ENCODE results near the gene PTPRR. TPM values are rescaled to one million over a fixed set of nuclear protein-coding genes. Genes with fewer than 3 reads are reported as not detected.

The PTPRR gene
- total and polyA plus RNA-seq, 4 donors, result 0.02 to 0.08 TPM; not detected in 2

DNA sequence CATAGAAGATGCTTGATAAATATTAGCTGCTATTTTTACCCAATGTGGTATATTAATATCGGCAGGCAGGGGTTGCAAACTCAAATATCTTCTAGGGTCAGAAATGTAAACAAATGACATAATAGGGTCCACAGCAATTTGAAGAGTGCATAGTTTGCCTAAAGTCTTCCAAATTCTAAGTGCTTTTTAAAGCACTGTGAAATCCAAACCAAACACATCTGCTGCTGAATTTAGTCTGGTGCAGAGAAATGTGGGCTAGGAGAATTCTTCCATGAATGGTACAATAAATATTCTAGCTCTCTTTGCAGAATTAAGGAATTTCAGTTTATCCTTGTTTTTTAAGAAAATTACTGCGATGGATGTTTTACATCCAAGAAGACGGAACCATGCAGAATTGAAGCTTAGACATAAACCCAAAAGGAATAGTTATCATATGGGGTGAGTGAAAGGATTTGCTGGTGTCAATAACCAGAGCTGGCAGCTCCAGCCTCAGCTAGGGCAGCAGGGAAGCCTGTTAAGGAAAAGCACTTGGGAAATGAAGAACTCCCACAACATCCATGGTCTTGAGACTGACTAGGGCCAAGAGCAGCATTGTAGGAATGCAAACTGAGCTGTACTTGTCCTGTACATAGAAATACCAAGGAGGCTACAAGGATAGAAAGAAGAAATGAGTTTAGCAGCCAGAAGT is 65.5 kb downstream of the PTPRR start:
- Histone ChIP-seq H3K36me3 (ENCODE audit: control insufficient read depth in 4 of 4, insufficient read depth in 3 of 4, low read depth in 1 of 4, low read length in 3 of 4) (no peaks in the 10 kb centered on the region), H3K9me3 (ENCODE audit: control insufficient read depth in 4 of 4, low read length in 3 of 4) (no peaks in the 10 kb centered on the region), H3K9ac (ENCODE audit: low read depth in 1 of 2, low read length in 2 of 2) (no peak overlapping the region), H3K4me1 (ENCODE audit: control insufficient read depth in 4 of 4, insufficient read depth in 4 of 4, low read length in 3 of 4) (peaks cover 4 to 16% (median 7%) of the 10 kb centered on the region in 4 donors), H3K4me3 (ENCODE audit: low read depth in 1 of 3, low read length in 3 of 3) (no peak overlapping the region), H3K27me3 (ENCODE audit: control insufficient read depth in 4 of 4, insufficient read depth in 4 of 4, low read length in 3 of 4) (no peaks in the 10 kb centered on the region), H3K27ac (ENCODE audit: low read depth in 1 of 2, low read length in 2 of 2) (no peak overlapping the region)
- no peak for TF ChIP-seq RXRA (IDR thresholded peaks at IDR 0.05)
- no peak for TF ChIP-seq FOXA2 (IDR thresholded peaks at IDR 0.05)
- TF ChIP-seq, protein P1, sequence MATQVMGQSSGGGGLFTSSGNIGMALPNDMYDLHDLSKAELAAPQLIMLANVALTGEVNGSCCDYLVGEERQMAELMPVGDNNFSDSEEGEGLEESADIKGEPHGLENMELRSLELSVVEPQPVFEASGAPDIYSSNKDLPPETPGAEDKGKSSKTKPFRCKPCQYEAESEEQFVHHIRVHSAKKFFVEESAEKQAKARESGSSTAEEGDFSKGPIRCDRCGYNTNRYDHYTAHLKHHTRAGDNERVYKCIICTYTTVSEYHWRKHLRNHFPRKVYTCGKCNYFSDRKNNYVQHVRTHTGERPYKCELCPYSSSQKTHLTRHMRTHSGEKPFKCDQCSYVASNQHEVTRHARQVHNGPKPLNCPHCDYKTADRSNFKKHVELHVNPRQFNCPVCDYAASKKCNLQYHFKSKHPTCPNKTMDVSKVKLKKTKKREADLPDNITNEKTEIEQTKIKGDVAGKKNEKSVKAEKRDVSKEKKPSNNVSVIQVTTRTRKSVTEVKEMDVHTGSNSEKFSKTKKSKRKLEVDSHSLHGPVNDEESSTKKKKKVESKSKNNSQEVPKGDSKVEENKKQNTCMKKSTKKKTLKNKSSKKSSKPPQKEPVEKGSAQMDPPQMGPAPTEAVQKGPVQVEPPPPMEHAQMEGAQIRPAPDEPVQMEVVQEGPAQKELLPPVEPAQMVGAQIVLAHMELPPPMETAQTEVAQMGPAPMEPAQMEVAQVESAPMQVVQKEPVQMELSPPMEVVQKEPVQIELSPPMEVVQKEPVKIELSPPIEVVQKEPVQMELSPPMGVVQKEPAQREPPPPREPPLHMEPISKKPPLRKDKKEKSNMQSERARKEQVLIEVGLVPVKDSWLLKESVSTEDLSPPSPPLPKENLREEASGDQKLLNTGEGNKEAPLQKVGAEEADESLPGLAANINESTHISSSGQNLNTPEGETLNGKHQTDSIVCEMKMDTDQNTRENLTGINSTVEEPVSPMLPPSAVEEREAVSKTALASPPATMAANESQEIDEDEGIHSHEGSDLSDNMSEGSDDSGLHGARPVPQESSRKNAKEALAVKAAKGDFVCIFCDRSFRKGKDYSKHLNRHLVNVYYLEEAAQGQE (IDR thresholded peaks at IDR 0.05), result no peak
- no peak for TF ChIP-seq YY1 (IDR thresholded peaks at IDR 0.05)
- no peak for TF ChIP-seq TAF1 (conservative IDR thresholded peaks at IDR 0.05)
- TF ChIP-seq RAD21 (IDR thresholded peaks at IDR 0.05), result no peak
- WGBS, result 79% methylated on average over 3 of the region's 3 CpGs
- no peak for DNase-seq (ENCODE audit: low spot score)

DNA sequence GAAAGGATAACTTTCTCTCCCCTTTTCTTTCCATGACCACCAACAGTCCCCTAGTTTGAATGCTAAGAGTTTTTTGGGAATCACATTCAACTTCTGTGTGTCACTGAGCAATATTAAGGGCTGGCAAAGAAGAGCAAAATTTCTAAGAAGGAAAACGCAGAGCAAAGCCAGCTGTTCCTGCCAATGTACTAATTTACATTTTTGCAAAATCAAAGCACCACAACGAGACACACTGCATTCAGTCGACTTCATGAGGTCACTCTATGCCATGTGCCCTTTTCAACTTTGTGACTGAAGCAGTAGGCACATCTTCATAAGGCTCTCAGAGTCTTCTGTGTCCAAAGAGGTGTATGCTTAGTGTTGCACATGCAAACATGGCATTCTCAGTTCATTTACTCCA is 66.4 kb downstream of the PTPRR start:
- no peak overlapping the region for H3K4me3 ChIP-seq (ENCODE audit: low read depth in 1 of 3, low read length in 3 of 3)
- no peak for DNase-seq (ENCODE audit: low spot score)
- no peaks in the 10 kb centered on the region for H3K9me3 ChIP-seq (ENCODE audit: control insufficient read depth in 4 of 4, low read length in 3 of 4)
- H3K27ac ChIP-seq (ENCODE audit: low read depth in 1 of 2, low read length in 2 of 2), result no peak overlapping the region
- no peaks in the 10 kb centered on the region for H3K36me3 ChIP-seq (ENCODE audit: control insufficient read depth in 4 of 4, insufficient read depth in 3 of 4, low read depth in 1 of 4, low read length in 3 of 4)
- no peak overlapping the region for H3K9ac ChIP-seq (ENCODE audit: low read depth in 1 of 2, low read length in 2 of 2)
- no peaks in the 10 kb centered on the region for H3K27me3 ChIP-seq (ENCODE audit: control insufficient read depth in 4 of 4, insufficient read depth in 4 of 4, low read length in 3 of 4)
- peaks cover 4 to 16% (median 7%) of the 10 kb centered on the region in 4 donors for H3K4me1 ChIP-seq (ENCODE audit: control insufficient read depth in 4 of 4, insufficient read depth in 4 of 4, low read length in 3 of 4)
- 39% methylated on average over 3 of the region's 3 CpGs for WGBS
- no peak for TF ChIP-seq RAD21 (IDR thresholded peaks at IDR 0.05)
- TF ChIP-seq, protein P2, sequence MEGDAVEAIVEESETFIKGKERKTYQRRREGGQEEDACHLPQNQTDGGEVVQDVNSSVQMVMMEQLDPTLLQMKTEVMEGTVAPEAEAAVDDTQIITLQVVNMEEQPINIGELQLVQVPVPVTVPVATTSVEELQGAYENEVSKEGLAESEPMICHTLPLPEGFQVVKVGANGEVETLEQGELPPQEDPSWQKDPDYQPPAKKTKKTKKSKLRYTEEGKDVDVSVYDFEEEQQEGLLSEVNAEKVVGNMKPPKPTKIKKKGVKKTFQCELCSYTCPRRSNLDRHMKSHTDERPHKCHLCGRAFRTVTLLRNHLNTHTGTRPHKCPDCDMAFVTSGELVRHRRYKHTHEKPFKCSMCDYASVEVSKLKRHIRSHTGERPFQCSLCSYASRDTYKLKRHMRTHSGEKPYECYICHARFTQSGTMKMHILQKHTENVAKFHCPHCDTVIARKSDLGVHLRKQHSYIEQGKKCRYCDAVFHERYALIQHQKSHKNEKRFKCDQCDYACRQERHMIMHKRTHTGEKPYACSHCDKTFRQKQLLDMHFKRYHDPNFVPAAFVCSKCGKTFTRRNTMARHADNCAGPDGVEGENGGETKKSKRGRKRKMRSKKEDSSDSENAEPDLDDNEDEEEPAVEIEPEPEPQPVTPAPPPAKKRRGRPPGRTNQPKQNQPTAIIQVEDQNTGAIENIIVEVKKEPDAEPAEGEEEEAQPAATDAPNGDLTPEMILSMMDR (IDR thresholded peaks at IDR 0.05; ENCODE audit: low read depth, low read length, missing input control), result no peak
- TF ChIP-seq HNF4A (conservative IDR thresholded peaks at IDR 0.05), result no peak
- no peak for TF ChIP-seq GABPA (IDR thresholded peaks at IDR 0.05 in 1 of 2, conservative IDR thresholded peaks at IDR 0.05 in 1 of 2)
- TF ChIP-seq TAF1 (conservative IDR thresholded peaks at IDR 0.05), result no peak
- TF ChIP-seq SP1 (IDR thresholded peaks at IDR 0.05), result no peak
- no peak for TF ChIP-seq NR2F2 (IDR thresholded peaks at IDR 0.05)
- TF ChIP-seq, protein P3, sequence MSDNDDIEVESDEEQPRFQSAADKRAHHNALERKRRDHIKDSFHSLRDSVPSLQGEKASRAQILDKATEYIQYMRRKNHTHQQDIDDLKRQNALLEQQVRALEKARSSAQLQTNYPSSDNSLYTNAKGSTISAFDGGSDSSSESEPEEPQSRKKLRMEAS (IDR thresholded peaks at IDR 0.05), result no peak
- TF ChIP-seq, protein P1 (IDR thresholded peaks at IDR 0.05), result no peak
- TF ChIP-seq HNF4G (IDR thresholded peaks at IDR 0.05), result no peak
- no peak for TF ChIP-seq RXRA (IDR thresholded peaks at IDR 0.05)
- no peak for TF ChIP-seq FOXA2 (IDR thresholded peaks at IDR 0.05)
- no peak for TF ChIP-seq FOXA1 (IDR thresholded peaks at IDR 0.05)
- TF ChIP-seq, protein P4, sequence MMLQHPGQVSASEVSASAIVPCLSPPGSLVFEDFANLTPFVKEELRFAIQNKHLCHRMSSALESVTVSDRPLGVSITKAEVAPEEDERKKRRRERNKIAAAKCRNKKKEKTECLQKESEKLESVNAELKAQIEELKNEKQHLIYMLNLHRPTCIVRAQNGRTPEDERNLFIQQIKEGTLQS (IDR thresholded peaks at IDR 0.05), result no peak
- no peak for TF ChIP-seq EGR1 (IDR thresholded peaks at IDR 0.05; ENCODE audit: low read depth in 2 of 2)
- no peak for TF ChIP-seq YY1 (IDR thresholded peaks at IDR 0.05)
- TF ChIP-seq, protein P5, sequence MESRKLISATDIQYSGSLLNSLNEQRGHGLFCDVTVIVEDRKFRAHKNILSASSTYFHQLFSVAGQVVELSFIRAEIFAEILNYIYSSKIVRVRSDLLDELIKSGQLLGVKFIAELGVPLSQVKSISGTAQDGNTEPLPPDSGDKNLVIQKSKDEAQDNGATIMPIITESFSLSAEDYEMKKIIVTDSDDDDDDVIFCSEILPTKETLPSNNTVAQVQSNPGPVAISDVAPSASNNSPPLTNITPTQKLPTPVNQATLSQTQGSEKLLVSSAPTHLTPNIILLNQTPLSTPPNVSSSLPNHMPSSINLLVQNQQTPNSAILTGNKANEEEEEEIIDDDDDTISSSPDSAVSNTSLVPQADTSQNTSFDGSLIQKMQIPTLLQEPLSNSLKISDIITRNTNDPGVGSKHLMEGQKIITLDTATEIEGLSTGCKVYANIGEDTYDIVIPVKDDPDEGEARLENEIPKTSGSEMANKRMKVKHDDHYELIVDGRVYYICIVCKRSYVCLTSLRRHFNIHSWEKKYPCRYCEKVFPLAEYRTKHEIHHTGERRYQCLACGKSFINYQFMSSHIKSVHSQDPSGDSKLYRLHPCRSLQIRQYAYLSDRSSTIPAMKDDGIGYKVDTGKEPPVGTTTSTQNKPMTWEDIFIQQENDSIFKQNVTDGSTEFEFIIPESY (IDR thresholded peaks at IDR 0.05), result no peak
- TF ChIP-seq JUND (IDR thresholded peaks at IDR 0.05), result no peak

Measured in liver (tissue), 9 donors.